Prostate gland (tissue), 2 donors: ENCODE results near the gene ACKR3. TPM values are rescaled to one million over a fixed set of nuclear protein-coding genes. Genes with fewer than 3 reads are reported as not detected.

ENCODE experiments used
- DNase-seq: peaks from one replicate; pipeline ENCODE4 v3.0.0-alpha.2; 2019; ENCODE audit warnings: low spot score
- H3K27ac ChIP-seq, 2 donors: fragments of 200-600 bp; sonication (generic); 2 replicates each; pipeline ENCODE4 v1.5.1; 2017 to 2019
- H3K27me3 ChIP-seq: fragments of 200-600 bp; sonication (generic); replicated peaks from 2 replicates; pipeline ENCODE4 v1.5.1; 2019; ENCODE audit not compliant: insufficient read depth
- H3K36me3 ChIP-seq, 2 donors: fragments of 200-600 bp; sonication (generic); 1 replicate in 1 of 2; 2 replicates in 1 of 2; pipeline versions ENCODE4 v1.5.1 to v1.8.1; 2017 to 2019
- H3K4me1 ChIP-seq: fragments of 200-600 bp; sonication (generic); replicated peaks from 2 replicates; pipeline ENCODE4 v1.5.1; 2019
- H3K4me3 ChIP-seq, 2 donors: fragments of 200-600 bp; sonication (generic); 2 replicates each; pipeline ENCODE4 v1.5.1; 2017 to 2019
- H3K9me3 ChIP-seq: fragments of 200-600 bp; sonication (generic); 2 replicates; pipeline ENCODE4 v1.5.1; 2017
- CTCF ChIP-seq, 4 experiments: fragments of 200-600 bp in 2 of 4; fragments of 450-650 bp in 2 of 4; sonication (generic) in 2 of 4; IDR thresholded peaks; 1 replicate in 3 of 4; 2 replicates in 1 of 4; pipeline ENCODE4 v1.5.1; 2016 to 2019; ENCODE audit warnings: antibody characterized with exemption in 4 of 4, mild to moderate bottlenecking in 2 of 4, moderate library complexity in 2 of 4
- POLR2A ChIP-seq: fragments of 450-650 bp; IDR thresholded peaks from one replicate; pipeline ENCODE4 v1.6.1; 2016; ENCODE audit warnings: antibody characterized with exemption, mild to moderate bottlenecking
- POLR2AphosphoS5 ChIP-seq: sonication (generic); formaldehyde crosslinking; IDR thresholded peaks from one replicate; pipeline ENCODE4 v1.6.1; 2017; ENCODE audit warnings: antibody characterized with exemption
- WGBS: methylation state at CpG from one replicate; pipeline ENCODE4 v1.1.5; 2018; 5-methylcytosine and 5-hydroxymethylcytosine counted together
- intact Hi-C: fragments of 100-400 bp; cut with DNase I; formaldehyde crosslinking; loops from one replicate; pipeline ENCODE4 v1.14.2; 2022
- total RNA-seq, 2 donors: library from RNA; depleted of rRNA; stranded (reverse); fragments of >200 nt; gene quantifications; one replicate each; pipeline ENCODE4 v1.1.0, GENCODE V29; 2016

ACKR3 gene
- total RNA-seq, 2 donors from 2014 or later: 2.1 to 19.2 TPM

GRCh38 chr2:236549165-236549564, 20.5 kb upstream of the ACKR3 start:
- intact Hi-C loops: no loop called here

GRCh38 chr2:236550290-236550689, 19.3 kb upstream of the ACKR3 start:
- WGBS: 97% methylated on average over 8 of the region's 8 CpGs
- no peaks in the 10 kb centered on the region for H3K27me3 ChIP-seq
- DNase-seq: no peak

More at GRCh38 chr2:236549165-236549564, 20.5 kb upstream of the ACKR3 start:
- DNase-seq: no peak
- Histone ChIP-seq H3K27me3 (no peaks in the 10 kb centered on the region), H3K9me3 (no peaks in the 10 kb centered on the region), H3K36me3 (no peaks in the 10 kb centered on the region), H3K27ac (no peak overlapping the region), H3K4me3 (no peak overlapping the region), H3K4me1 (no peaks in the 10 kb centered on the region)
- no peak for TF ChIP-seq POLR2A
- TF ChIP-seq CTCF (IDR thresholded peaks at IDR 0.05): no peak
- no peak for TF ChIP-seq POLR2AphosphoS5
- 96% methylated on average over 4 of the region's 4 CpGs for WGBS

GRCh38 chr2:236550701-236551465, 18.7 kb upstream of the ACKR3 start:
- no peaks in the 10 kb centered on the region for H3K4me1 ChIP-seq
- H3K9me3 ChIP-seq: no peaks in the 10 kb centered on the region
- no peak overlapping the region for H3K27ac ChIP-seq
- no peak for DNase-seq
- 94% methylated on average over 10 of the region's 13 CpGs for WGBS
- H3K4me3 ChIP-seq: no peak overlapping the region
- no peaks in the 10 kb centered on the region for H3K36me3 ChIP-seq
- no peaks in the 10 kb centered on the region for H3K27me3 ChIP-seq
- no peak for TF ChIP-seq POLR2A
- TF ChIP-seq CTCF (IDR thresholded peaks at IDR 0.05): no peak
- no peak for TF ChIP-seq POLR2AphosphoS5
- intact Hi-C loops: no loop called here

More at GRCh38 chr2:236550290-236550689, 19.3 kb upstream of the ACKR3 start:
- no peak for TF ChIP-seq POLR2AphosphoS5
- Histone ChIP-seq H3K4me3 (no peak overlapping the region), H3K9me3 (no peaks in the 10 kb centered on the region), H3K36me3 (no peaks in the 10 kb centered on the region), H3K4me1 (no peaks in the 10 kb centered on the region), H3K27ac (no peak overlapping the region)
- intact Hi-C loops: no loop called here

GRCh38 chr2:236551471-236552211, 18.0 kb upstream of the ACKR3 start:
- Histone ChIP-seq H3K27ac (no peak overlapping the region), H3K4me3 (no peak overlapping the region), H3K4me1 (no peaks in the 10 kb centered on the region), H3K27me3 (peaks cover 2% of the 10 kb centered on the region), H3K9me3 (no peaks in the 10 kb centered on the region), H3K36me3 (no peaks in the 10 kb centered on the region)
- DNase-seq: no peak
- TF ChIP-seq POLR2A: no peak
- no peak for TF ChIP-seq CTCF (IDR thresholded peaks at IDR 0.05)
- TF ChIP-seq POLR2AphosphoS5: no peak
- intact Hi-C loops: no loop called here
- 84% methylated on average over 8 of the region's 8 CpGs for WGBS

- WGBS: 89% methylated on average over 6 of the region's 6 CpGs
- H3K4me3 ChIP-seq: no peak overlapping the region
- DNase-seq: no peak
- no peaks in the 10 kb centered on the region for H3K36me3 ChIP-seq
- no peaks in the 10 kb centered on the region for H3K9me3 ChIP-seq
- H3K27ac ChIP-seq: no peak overlapping the region
- H3K27me3 ChIP-seq: peaks cover 2% of the 10 kb centered on the region
- H3K4me1 ChIP-seq: no peaks in the 10 kb centered on the region
- no peak for TF ChIP-seq CTCF (IDR thresholded peaks at IDR 0.05)
- TF ChIP-seq POLR2A: no peak
- TF ChIP-seq POLR2AphosphoS5: no peak
- intact Hi-C loops: no loop called here
Observed at GRCh38 chr2:236552212-236552542, 17.4 kb upstream of the ACKR3 start.
